ENCODE data around the gene AS3MT.

AS3MT gene

GRCh38 chr10:102919246-102919959 lies 50.1 kb downstream of the AS3MT start:
- Histone ChIP-seq H3K4me1 (ENCODE audit: control insufficient read depth, insufficient read depth, low read length) (peaks cover 6% of the 10 kb centered on the region; the same call in 1 of the 2 replicates), H3K4me3 (ENCODE audit: low read depth, low read length) (peak overlapping the region; percentile 98), H3K9me3 (ENCODE audit: control insufficient read depth, insufficient read depth, low read depth, low read length) (no peaks in the 10 kb centered on the region), H3K36me3 (ENCODE audit: control insufficient read depth in 2 of 2, insufficient read depth in 1 of 2, low read length in 2 of 2) (no peaks in the 10 kb centered on the region), H3K27ac (ENCODE audit: extremely low read depth, low read depth, low read length) (peak overlapping the region; percentile 84; the same call in 1 of the 2 replicates)
- CTCF ChIA-PET, result interaction anchor here (0.9 to 4.1 kb wide), 3 partner anchors 85 to 327 kb away, joined by 6 to 57 read pairs (median 8); no protein-coding TSS in a partner anchor
- POLR2A ChIA-PET, result interaction anchor here (1.3 to 1.7 kb wide), 3 partner anchors 82 to 358 kb away, joined by 3 to 5 read pairs (median 3); partner anchors contain the start of genes CYP17A1 and INA
- TF ChIP-seq, protein P1, sequence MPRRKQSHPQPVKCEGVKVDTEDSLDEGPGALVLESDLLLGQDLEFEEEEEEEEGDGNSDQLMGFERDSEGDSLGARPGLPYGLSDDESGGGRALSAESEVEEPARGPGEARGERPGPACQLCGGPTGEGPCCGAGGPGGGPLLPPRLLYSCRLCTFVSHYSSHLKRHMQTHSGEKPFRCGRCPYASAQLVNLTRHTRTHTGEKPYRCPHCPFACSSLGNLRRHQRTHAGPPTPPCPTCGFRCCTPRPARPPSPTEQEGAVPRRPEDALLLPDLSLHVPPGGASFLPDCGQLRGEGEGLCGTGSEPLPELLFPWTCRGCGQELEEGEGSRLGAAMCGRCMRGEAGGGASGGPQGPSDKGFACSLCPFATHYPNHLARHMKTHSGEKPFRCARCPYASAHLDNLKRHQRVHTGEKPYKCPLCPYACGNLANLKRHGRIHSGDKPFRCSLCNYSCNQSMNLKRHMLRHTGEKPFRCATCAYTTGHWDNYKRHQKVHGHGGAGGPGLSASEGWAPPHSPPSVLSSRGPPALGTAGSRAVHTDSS (tag by site-specific recombination; IDR thresholded peaks at IDR 0.05), result no peak
- TF ChIP-seq MZF1 (tag by site-specific recombination; IDR thresholded peaks at IDR 0.05; ENCODE audit: borderline replicate concordance) (no peak), KLF8 (tag by site-specific recombination; IDR thresholded peaks at IDR 0.05) (no peak), YY2 (tag by site-specific recombination; IDR thresholded peaks at IDR 0.05) (no peak), ZSCAN30 (tag by site-specific recombination; IDR thresholded peaks at IDR 0.05) (no peak), ZNF518A (tag by site-specific recombination; conservative IDR thresholded peaks at IDR 0.05; ENCODE audit: low read depth) (no peak), ZNF366 (tag by site-specific recombination; conservative IDR thresholded peaks at IDR 0.05) (no peak), ZNF548 (tag by site-specific recombination; IDR thresholded peaks at IDR 0.05) (0 out of 2 replicates have a peak, but pooled peaks have one; percentile 14), ZNF521 (tag by site-specific recombination; IDR thresholded peaks at IDR 0.05) (no peak), ZBTB48 (tag by site-specific recombination; IDR thresholded peaks at IDR 0.05) (0 out of 2 replicates have a peak, but pooled peaks have one; percentile 27), ZNF707 (tag by site-specific recombination; IDR thresholded peaks at IDR 0.05) (no peak), ZNF132 (tag by site-specific recombination; IDR thresholded peaks at IDR 0.05; ENCODE audit: borderline replicate concordance) (no peak), ZNF660 (tag by site-specific recombination; IDR thresholded peaks at IDR 0.05) (no peak), KLF1 (tag by site-specific recombination; IDR thresholded peaks at IDR 0.05) (no peak), ZNF350 (tag by site-specific recombination; IDR thresholded peaks at IDR 0.05) (no peak), ZNF174 (tag by site-specific recombination; IDR thresholded peaks at IDR 0.05) (no peak), ZNF580 (tag by site-specific recombination; IDR thresholded peaks at IDR 0.05) (no peak)
- TF ChIP-seq, protein P2, sequence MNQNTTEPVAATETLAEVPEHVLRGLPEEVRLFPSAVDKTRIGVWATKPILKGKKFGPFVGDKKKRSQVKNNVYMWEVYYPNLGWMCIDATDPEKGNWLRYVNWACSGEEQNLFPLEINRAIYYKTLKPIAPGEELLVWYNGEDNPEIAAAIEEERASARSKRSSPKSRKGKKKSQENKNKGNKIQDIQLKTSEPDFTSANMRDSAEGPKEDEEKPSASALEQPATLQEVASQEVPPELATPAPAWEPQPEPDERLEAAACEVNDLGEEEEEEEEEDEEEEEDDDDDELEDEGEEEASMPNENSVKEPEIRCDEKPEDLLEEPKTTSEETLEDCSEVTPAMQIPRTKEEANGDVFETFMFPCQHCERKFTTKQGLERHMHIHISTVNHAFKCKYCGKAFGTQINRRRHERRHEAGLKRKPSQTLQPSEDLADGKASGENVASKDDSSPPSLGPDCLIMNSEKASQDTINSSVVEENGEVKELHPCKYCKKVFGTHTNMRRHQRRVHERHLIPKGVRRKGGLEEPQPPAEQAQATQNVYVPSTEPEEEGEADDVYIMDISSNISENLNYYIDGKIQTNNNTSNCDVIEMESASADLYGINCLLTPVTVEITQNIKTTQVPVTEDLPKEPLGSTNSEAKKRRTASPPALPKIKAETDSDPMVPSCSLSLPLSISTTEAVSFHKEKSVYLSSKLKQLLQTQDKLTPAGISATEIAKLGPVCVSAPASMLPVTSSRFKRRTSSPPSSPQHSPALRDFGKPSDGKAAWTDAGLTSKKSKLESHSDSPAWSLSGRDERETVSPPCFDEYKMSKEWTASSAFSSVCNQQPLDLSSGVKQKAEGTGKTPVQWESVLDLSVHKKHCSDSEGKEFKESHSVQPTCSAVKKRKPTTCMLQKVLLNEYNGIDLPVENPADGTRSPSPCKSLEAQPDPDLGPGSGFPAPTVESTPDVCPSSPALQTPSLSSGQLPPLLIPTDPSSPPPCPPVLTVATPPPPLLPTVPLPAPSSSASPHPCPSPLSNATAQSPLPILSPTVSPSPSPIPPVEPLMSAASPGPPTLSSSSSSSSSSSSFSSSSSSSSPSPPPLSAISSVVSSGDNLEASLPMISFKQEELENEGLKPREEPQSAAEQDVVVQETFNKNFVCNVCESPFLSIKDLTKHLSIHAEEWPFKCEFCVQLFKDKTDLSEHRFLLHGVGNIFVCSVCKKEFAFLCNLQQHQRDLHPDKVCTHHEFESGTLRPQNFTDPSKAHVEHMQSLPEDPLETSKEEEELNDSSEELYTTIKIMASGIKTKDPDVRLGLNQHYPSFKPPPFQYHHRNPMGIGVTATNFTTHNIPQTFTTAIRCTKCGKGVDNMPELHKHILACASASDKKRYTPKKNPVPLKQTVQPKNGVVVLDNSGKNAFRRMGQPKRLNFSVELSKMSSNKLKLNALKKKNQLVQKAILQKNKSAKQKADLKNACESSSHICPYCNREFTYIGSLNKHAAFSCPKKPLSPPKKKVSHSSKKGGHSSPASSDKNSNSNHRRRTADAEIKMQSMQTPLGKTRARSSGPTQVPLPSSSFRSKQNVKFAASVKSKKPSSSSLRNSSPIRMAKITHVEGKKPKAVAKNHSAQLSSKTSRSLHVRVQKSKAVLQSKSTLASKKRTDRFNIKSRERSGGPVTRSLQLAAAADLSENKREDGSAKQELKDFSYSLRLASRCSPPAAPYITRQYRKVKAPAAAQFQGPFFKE (tag by site-specific recombination; IDR thresholded peaks at IDR 0.05; ENCODE audit: borderline replicate concordance), result 0 out of 2 replicates have a peak, but pooled peaks have one; percentile 84
- TF ChIP-seq, protein P3, sequence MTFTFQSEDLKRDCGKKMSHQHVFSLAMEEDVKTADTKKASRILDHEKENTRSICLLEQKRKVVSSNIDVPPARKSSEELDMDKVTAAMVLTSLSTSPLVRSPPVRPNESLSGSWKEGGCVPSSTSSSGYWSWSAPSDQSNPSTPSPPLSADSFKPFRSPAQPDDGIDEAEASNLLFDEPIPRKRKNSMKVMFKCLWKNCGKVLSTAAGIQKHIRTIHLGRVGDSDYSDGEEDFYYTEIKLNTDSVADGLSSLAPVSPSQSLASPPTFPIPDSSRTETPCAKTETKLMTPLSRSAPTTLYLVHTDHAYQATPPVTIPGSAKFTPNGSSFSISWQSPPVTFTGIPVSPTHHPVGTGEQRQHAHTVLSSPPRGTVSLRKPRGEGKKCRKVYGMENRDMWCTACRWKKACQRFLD (tag by site-specific recombination; IDR thresholded peaks at IDR 0.05), result no peak
- TF ChIP-seq, protein P4, sequence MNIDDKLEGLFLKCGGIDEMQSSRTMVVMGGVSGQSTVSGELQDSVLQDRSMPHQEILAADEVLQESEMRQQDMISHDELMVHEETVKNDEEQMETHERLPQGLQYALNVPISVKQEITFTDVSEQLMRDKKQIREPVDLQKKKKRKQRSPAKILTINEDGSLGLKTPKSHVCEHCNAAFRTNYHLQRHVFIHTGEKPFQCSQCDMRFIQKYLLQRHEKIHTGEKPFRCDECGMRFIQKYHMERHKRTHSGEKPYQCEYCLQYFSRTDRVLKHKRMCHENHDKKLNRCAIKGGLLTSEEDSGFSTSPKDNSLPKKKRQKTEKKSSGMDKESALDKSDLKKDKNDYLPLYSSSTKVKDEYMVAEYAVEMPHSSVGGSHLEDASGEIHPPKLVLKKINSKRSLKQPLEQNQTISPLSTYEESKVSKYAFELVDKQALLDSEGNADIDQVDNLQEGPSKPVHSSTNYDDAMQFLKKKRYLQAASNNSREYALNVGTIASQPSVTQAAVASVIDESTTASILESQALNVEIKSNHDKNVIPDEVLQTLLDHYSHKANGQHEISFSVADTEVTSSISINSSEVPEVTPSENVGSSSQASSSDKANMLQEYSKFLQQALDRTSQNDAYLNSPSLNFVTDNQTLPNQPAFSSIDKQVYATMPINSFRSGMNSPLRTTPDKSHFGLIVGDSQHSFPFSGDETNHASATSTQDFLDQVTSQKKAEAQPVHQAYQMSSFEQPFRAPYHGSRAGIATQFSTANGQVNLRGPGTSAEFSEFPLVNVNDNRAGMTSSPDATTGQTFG (tag by site-specific recombination; IDR thresholded peaks at IDR 0.05; ENCODE audit: borderline replicate concordance), result no peak
